ENCODE data around the gene AKR1C8. TPM values are rescaled to one million over a fixed set of nuclear protein-coding genes. Genes with fewer than 3 reads are reported as not detected.
A peak's percentile ranks its signal among the peaks of the same experiment; 100 is the strongest.

AKR1C8 gene
- total and polyA plus RNA-seq, 2 of the 13 experiments (the other 11 are each of a cell fraction or from before 2014, with no cell fraction given) = 0.12 TPM; not detected in 1

DNA sequence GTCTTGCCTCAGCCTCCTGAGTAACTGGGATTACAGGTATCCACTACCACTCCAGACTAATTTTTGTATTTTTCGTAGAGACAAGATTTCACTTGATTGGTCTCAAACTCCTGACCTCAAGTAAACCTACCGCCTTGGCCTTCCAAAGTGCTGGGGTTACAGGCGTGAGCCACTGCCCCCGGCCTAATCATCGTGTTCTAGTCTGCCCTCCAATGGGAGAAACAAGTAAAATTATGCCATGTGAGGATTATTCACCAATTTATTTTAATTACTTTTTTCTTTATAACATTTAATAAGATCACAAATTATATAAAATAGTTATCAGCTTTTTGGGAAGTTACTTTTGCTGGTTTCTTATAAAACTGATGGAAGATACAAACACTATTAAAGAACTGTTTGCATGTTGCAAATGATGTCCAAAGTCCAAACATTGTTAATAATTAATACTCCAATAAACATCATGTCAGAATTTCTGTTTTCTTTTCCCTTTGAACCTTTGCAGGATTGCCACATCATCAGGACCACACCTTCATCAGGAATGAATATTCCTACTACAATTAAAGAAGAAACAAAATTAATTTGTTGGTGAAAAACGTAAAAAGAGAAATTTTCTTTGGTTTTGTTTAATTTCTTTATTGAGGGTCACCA is 10.9 kb upstream of the AKR1C8 start (continued):
- TF ChIP-seq, protein P1, sequence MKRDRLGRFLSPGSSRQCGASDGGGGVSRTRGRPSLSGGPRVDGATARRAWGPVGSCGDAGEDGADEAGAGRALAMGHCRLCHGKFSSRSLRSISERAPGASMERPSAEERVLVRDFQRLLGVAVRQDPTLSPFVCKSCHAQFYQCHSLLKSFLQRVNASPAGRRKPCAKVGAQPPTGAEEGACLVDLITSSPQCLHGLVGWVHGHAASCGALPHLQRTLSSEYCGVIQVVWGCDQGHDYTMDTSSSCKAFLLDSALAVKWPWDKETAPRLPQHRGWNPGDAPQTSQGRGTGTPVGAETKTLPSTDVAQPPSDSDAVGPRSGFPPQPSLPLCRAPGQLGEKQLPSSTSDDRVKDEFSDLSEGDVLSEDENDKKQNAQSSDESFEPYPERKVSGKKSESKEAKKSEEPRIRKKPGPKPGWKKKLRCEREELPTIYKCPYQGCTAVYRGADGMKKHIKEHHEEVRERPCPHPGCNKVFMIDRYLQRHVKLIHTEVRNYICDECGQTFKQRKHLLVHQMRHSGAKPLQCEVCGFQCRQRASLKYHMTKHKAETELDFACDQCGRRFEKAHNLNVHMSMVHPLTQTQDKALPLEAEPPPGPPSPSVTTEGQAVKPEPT (CRISPR knock-in tag; IDR thresholded peaks at IDR 0.05; ENCODE audit: low read depth) = no peak
- no peak for TF ChIP-seq YY1 (IDR thresholded peaks at IDR 0.05; ENCODE audit: insufficient read depth, insufficient replicate concordance, low read depth, low read length)
- no peak for TF ChIP-seq KLF12 (CRISPR knock-in tag; IDR thresholded peaks at IDR 0.05; ENCODE audit: borderline replicate concordance)
- no peak for TF ChIP-seq ZNF558 (CRISPR knock-in tag; IDR thresholded peaks at IDR 0.05; ENCODE audit: borderline replicate concordance)
- TF ChIP-seq RBFOX2 (IDR thresholded peaks at IDR 0.05; ENCODE audit: low read depth, low read length) = no peak
- TF ChIP-seq FOXK1 (CRISPR knock-in tag; IDR thresholded peaks at IDR 0.05; ENCODE audit: borderline replicate concordance, low read depth) = peak; percentile 53; the same call in 1 of the 2 replicates
- no peak for TF ChIP-seq ZBTB7B (CRISPR knock-in tag; IDR thresholded peaks at IDR 0.05)
- TF ChIP-seq SOX6 (IDR thresholded peaks at IDR 0.05) = no peak
- TF ChIP-seq SOX6 (CRISPR knock-in tag; IDR thresholded peaks at IDR 0.05) = 0 out of 2 replicates have a peak, but pooled peaks have one; percentile 10
- no peak for TF ChIP-seq ZNF839 (CRISPR knock-in tag; IDR thresholded peaks at IDR 0.05; ENCODE audit: borderline replicate concordance)
- no peak for TF ChIP-seq ZNF224 (CRISPR knock-in tag; IDR thresholded peaks at IDR 0.05)
- TF ChIP-seq HOXA9 (CRISPR knock-in tag; IDR thresholded peaks at IDR 0.05; ENCODE audit: borderline replicate concordance) = no peak
- TF ChIP-seq TCF7 (IDR thresholded peaks at IDR 0.05; ENCODE audit: low read depth) = peak; percentile 60; the same call in 1 of the 2 replicates
- no peak for TF ChIP-seq ZZZ3 (CRISPR knock-in tag; IDR thresholded peaks at IDR 0.05; ENCODE audit: borderline replicate concordance)
- TF ChIP-seq ZNF263 (CRISPR knock-in tag; IDR thresholded peaks at IDR 0.05) = no peak
- TF ChIP-seq, protein P2, sequence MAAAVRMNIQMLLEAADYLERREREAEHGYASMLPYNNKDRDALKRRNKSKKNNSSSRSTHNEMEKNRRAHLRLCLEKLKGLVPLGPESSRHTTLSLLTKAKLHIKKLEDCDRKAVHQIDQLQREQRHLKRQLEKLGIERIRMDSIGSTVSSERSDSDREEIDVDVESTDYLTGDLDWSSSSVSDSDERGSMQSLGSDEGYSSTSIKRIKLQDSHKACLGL (CRISPR knock-in tag; IDR thresholded peaks at IDR 0.05) = no peak
- no peak for TF ChIP-seq NAIF1 (CRISPR knock-in tag; IDR thresholded peaks at IDR 0.05; ENCODE audit: borderline replicate concordance)
- TF ChIP-seq MBNL3 (CRISPR knock-in tag; conservative IDR thresholded peaks at IDR 0.05) = no peak
- TF ChIP-seq, protein P3, sequence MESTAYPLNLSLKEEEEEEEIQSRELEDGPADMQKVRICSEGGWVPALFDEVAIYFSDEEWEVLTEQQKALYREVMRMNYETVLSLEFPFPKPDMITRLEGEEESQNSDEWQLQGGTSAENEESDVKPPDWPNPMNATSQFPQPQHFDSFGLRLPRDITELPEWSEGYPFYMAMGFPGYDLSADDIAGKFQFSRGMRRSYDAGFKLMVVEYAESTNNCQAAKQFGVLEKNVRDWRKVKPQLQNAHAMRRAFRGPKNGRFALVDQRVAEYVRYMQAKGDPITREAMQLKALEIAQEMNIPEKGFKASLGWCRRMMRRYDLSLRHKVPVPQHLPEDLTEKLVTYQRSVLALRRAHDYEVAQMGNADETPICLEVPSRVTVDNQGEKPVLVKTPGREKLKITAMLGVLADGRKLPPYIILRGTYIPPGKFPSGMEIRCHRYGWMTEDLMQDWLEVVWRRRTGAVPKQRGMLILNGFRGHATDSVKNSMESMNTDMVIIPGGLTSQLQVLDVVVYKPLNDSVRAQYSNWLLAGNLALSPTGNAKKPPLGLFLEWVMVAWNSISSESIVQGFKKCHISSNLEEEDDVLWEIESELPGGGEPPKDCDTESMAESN (CRISPR knock-in tag; conservative IDR thresholded peaks at IDR 0.05) = no peak
- no peak for TF ChIP-seq SAFB2 (CRISPR knock-in tag; IDR thresholded peaks at IDR 0.05; ENCODE audit: borderline replicate concordance, low read depth)
- TF ChIP-seq, protein P4, sequence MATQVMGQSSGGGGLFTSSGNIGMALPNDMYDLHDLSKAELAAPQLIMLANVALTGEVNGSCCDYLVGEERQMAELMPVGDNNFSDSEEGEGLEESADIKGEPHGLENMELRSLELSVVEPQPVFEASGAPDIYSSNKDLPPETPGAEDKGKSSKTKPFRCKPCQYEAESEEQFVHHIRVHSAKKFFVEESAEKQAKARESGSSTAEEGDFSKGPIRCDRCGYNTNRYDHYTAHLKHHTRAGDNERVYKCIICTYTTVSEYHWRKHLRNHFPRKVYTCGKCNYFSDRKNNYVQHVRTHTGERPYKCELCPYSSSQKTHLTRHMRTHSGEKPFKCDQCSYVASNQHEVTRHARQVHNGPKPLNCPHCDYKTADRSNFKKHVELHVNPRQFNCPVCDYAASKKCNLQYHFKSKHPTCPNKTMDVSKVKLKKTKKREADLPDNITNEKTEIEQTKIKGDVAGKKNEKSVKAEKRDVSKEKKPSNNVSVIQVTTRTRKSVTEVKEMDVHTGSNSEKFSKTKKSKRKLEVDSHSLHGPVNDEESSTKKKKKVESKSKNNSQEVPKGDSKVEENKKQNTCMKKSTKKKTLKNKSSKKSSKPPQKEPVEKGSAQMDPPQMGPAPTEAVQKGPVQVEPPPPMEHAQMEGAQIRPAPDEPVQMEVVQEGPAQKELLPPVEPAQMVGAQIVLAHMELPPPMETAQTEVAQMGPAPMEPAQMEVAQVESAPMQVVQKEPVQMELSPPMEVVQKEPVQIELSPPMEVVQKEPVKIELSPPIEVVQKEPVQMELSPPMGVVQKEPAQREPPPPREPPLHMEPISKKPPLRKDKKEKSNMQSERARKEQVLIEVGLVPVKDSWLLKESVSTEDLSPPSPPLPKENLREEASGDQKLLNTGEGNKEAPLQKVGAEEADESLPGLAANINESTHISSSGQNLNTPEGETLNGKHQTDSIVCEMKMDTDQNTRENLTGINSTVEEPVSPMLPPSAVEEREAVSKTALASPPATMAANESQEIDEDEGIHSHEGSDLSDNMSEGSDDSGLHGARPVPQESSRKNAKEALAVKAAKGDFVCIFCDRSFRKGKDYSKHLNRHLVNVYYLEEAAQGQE (IDR thresholded peaks at IDR 0.05; ENCODE audit: borderline replicate concordance in 1 of 2, low read depth in 1 of 2, low read length in 2 of 2) = no peak
- TF ChIP-seq HNRNPH1 (optimal IDR thresholded peaks at IDR 0.05; ENCODE audit: low read depth, low read length) = no peak

Measured in HepG2 (cell line).